Sigmoid colon (tissue), 7 donors: ENCODE data around the gene GREM2. TPM values are rescaled to one million over a fixed set of nuclear protein-coding genes. Genes with fewer than 3 reads are reported as not detected.

Source experiments
- DNase-seq: peaks from one replicate; pipeline ENCODE4 v3.0.0-alpha.2; 2019
- H3K27ac ChIP-seq, 4 donors: fragments of 200-600 bp; sonication (generic); one replicate each; pipeline ENCODE4 v1.5.1; 2016 to 2019; ENCODE audit warnings: mild to moderate bottlenecking in 1 of 4
- H3K27me3 ChIP-seq, 3 donors: fragments of 200-600 bp; sonication (generic); one replicate each; pipeline ENCODE4 v1.5.1; 2019; ENCODE audit warnings: mild to moderate bottlenecking in 1 of 3
- H3K36me3 ChIP-seq, 4 donors: fragments of 200-600 bp; sonication (generic); one replicate each; pipeline ENCODE4 v1.5.1; 2016 to 2019
- H3K4me1 ChIP-seq, 4 donors: fragments of 200-600 bp; sonication (generic); one replicate each; pipeline ENCODE4 v1.5.1; 2017 to 2019
- H3K4me3 ChIP-seq, 4 donors: fragments of 200-600 bp; sonication (generic); one replicate each; pipeline ENCODE4 v1.5.1; 2017 to 2019; ENCODE audit warnings: mild to moderate bottlenecking in 2 of 4, moderate library complexity in 1 of 4
- H3K9me3 ChIP-seq, 4 donors: fragments of 200-600 bp in 3 of 4; sonication (generic) in 3 of 4; one replicate each; pipeline versions ENCODE4 v1.5.1 to v1.6.1; 2013 to 2019
- CTCF ChIP-seq, 4 experiments: fragments of 450-650 bp in 3 of 4; fragments of 200-600 bp in 1 of 4; IDR thresholded peaks; one replicate each; pipeline ENCODE4 v1.5.1; 2016 to 2019; ENCODE audit warnings: antibody characterized with exemption in 4 of 4, mild to moderate bottlenecking in 3 of 4, moderate library complexity in 2 of 4
- EP300 ChIP-seq, 4 donors: sonication (generic); formaldehyde crosslinking; IDR thresholded peaks; one replicate each; pipeline ENCODE4 v1.6.1; 2017; ENCODE audit warnings: antibody characterized with exemption in 4 of 4
- POLR2A ChIP-seq, 2 donors: fragments of 450-650 bp; IDR thresholded peaks; one replicate each; pipeline ENCODE4 v1.6.1; 2016; ENCODE audit warnings: antibody characterized with exemption in 2 of 2, mild to moderate bottlenecking in 2 of 2, moderate library complexity in 2 of 2
- POLR2AphosphoS5 ChIP-seq, 4 donors: sonication (generic); formaldehyde crosslinking; IDR thresholded peaks; one replicate each; pipeline ENCODE4 v1.6.1; 2017; ENCODE audit warnings: antibody characterized with exemption in 4 of 4
- WGBS, 2 donors: extraction: QIAGEN DNeasy Blood & Tissue Kit; methylation state at CpG; one replicate each; pipeline ENCODE4 v1.1.7; 2013; 5-methylcytosine and 5-hydroxymethylcytosine counted together
- intact Hi-C: fragments of 100-400 bp; cut with DNase I; formaldehyde crosslinking; loops from one replicate; pipeline ENCODE4 v1.15.1; 2023
- polyA plus RNA-seq, 3 donors: library from polyadenylated mRNA; stranded (reverse); fragments of 200-250 nt; gene quantifications; one replicate each; pipeline ENCODE4 v1.2.3, GENCODE V29; 2013
- total RNA-seq, 4 donors: library from RNA; depleted of rRNA; stranded (reverse); fragments of >200 nt; gene quantifications; one replicate each; pipeline ENCODE4 v1.1.0, GENCODE V29; 2016
- donor health status: healthy with polysubstance abuse.
- donor health status: Bipolar disorder and iron deficiency.
- donor health status: healthy.

Gene GREM2
- total and polyA plus RNA-seq, 7 donors: 0.46 to 18.7 (median 9.4) TPM

- TF ChIP-seq POLR2A (IDR thresholded peaks at IDR 0.05) (no peak), POLR2AphosphoS5 (IDR thresholded peaks at IDR 0.05) (no peak), CTCF (IDR thresholded peaks at IDR 0.05) (no peak), EP300 (IDR thresholded peaks at IDR 0.05) (no peak)
- H3K36me3 ChIP-seq: no peaks in the 10 kb centered on the region
- intact Hi-C loops: no loop called here
Measured at GRCh38 chr1:240650877-240651276, 38.9 kb upstream of the GREM2 start.

DNA sequence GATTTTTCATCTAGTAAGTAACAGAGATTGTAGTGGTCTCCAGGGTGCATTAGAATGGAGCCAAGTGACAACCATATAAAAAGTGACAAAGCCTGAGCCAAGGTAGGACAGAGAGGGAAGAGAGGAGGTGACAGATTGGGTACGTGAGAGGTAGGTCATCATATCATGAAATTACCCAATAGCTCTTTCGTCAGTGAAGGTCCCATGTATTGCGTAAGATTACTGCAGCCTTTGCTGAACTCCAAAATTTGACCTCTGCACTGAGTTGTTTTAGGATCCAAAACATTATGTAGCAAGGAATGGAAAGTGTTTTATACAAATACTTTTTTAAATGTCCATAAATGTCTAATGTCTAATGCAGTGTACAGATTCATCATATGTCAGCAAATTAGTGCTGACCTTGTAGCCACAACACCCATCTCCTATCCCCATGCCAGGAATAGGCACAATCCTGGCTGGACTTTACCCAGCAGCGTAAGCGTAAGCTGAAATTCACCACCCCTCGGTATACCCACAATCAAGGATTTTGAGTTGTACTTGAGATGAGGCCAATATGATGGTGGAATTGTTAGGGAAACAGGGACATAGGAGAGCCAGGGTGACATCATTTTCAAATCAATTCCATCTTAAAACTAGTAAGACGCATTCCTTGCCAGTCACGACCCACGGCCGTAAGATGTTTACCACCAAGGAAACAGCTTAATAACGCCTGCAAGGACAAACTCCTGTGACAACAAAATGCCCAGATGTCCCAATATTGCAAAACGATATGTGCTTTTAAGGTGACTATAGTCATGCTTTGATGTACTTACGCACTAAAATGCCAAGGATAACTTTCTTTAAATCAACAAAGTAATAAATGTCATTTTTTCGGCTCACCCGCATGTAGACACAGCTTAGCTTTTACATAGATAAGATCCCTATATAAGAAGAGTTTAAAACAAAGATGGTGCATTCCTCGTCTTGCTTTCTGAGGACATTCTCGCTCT is 38.1 kb upstream of the GREM2 start:
- no peaks in the 10 kb centered on the region for H3K27me3 ChIP-seq
- intact Hi-C loops: no loop called here
- no peaks in the 10 kb centered on the region for H3K9me3 ChIP-seq
- TF ChIP-seq POLR2AphosphoS5 (IDR thresholded peaks at IDR 0.05): no peak
- no peak for TF ChIP-seq POLR2A (IDR thresholded peaks at IDR 0.05)
- no peak for TF ChIP-seq EP300 (IDR thresholded peaks at IDR 0.05)
- TF ChIP-seq CTCF (IDR thresholded peaks at IDR 0.05): no peak
- no peak overlapping the region for H3K4me3 ChIP-seq
- no peak for DNase-seq
- no peaks in the 10 kb centered on the region for H3K36me3 ChIP-seq
- WGBS, 2 donors: 81 to 82% methylated on average over 17 of the region's 17 CpGs
- no peaks in the 10 kb centered on the region for H3K4me1 ChIP-seq
- H3K27ac ChIP-seq: no peak overlapping the region

More at GRCh38 chr1:240650877-240651276, 38.9 kb upstream of the GREM2 start:
- H3K27me3 ChIP-seq: no peaks in the 10 kb centered on the region
- no peak overlapping the region for H3K4me3 ChIP-seq
- DNase-seq: no peak
- no peak overlapping the region for H3K27ac ChIP-seq
- no peaks in the 10 kb centered on the region for H3K9me3 ChIP-seq
- H3K4me1 ChIP-seq: no peaks in the 10 kb centered on the region

DNA sequence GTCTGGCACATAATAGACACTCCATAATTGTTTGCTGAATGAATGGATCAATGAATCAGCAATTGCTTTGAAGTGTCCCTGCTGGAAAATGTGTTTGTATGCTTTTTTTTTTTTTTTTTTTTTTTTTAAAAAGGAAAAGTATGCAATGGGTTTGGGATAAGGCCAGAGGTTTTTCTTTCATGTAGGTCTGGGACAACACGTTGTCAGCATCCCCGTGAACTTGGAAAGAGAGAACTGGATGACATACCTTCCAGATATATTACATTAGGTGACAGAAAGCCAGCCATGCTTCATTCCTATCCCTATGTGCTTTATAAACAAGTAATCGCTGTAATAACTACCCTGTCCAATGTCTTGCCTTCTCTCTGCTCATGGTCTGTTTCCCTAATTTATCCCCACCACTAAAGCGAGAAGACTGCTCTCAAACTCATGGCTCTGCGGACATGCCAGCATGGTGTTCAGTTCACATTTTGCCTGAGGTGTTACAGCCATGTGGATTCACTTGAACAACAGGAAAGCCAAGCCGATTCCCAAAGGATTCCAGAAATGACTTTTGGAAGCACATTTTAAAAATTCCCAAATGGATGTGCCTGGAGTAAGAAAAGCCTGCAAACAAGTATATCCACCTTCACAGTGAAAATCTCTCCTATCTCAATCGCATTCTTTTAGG is 34.8 kb upstream of the GREM2 start:
- Histone ChIP-seq H3K9me3 (no peaks in the 10 kb centered on the region), H3K36me3 (no peaks in the 10 kb centered on the region), H3K4me3 (no peak overlapping the region), H3K27me3 (no peaks in the 10 kb centered on the region), H3K4me1 (no peaks in the 10 kb centered on the region), H3K27ac (no peak overlapping the region)
- TF ChIP-seq POLR2AphosphoS5 (IDR thresholded peaks at IDR 0.05): no peak
- TF ChIP-seq POLR2A (IDR thresholded peaks at IDR 0.05): no peak
- no peak for TF ChIP-seq CTCF (IDR thresholded peaks at IDR 0.05)
- no peak for TF ChIP-seq EP300 (IDR thresholded peaks at IDR 0.05)
- DNase-seq: no peak
- intact Hi-C loops: no loop called here
- WGBS, 2 donors: 82 to 88% methylated on average over 7 of the region's 7 CpGs

- TF ChIP-seq EP300 (IDR thresholded peaks at IDR 0.05): no peak
- TF ChIP-seq POLR2AphosphoS5 (IDR thresholded peaks at IDR 0.05): no peak
- no peak for TF ChIP-seq POLR2A (IDR thresholded peaks at IDR 0.05)
- no peak for TF ChIP-seq CTCF (IDR thresholded peaks at IDR 0.05)
- no peak overlapping the region for H3K27ac ChIP-seq
- H3K9me3 ChIP-seq: no peaks in the 10 kb centered on the region
- intact Hi-C loops: no loop called here
- no peak overlapping the region for H3K4me3 ChIP-seq
- no peak for DNase-seq
- WGBS, 2 donors: 73 to 84% methylated on average over 6 of the region's 6 CpGs
- H3K36me3 ChIP-seq: no peaks in the 10 kb centered on the region
- no peaks in the 10 kb centered on the region for H3K4me1 ChIP-seq
- no peaks in the 10 kb centered on the region for H3K27me3 ChIP-seq
Measured at GRCh38 chr1:240644732-240645131, 32.8 kb upstream of the GREM2 start.
